Measurements from ENCODE around the gene CENPI.
"Not testable (repeated sequence)": the region's sequence is repeated elsewhere in the genome, so short reads cannot be mapped to it uniquely, and the experiment has no call there.

The CENPI gene

DNA sequence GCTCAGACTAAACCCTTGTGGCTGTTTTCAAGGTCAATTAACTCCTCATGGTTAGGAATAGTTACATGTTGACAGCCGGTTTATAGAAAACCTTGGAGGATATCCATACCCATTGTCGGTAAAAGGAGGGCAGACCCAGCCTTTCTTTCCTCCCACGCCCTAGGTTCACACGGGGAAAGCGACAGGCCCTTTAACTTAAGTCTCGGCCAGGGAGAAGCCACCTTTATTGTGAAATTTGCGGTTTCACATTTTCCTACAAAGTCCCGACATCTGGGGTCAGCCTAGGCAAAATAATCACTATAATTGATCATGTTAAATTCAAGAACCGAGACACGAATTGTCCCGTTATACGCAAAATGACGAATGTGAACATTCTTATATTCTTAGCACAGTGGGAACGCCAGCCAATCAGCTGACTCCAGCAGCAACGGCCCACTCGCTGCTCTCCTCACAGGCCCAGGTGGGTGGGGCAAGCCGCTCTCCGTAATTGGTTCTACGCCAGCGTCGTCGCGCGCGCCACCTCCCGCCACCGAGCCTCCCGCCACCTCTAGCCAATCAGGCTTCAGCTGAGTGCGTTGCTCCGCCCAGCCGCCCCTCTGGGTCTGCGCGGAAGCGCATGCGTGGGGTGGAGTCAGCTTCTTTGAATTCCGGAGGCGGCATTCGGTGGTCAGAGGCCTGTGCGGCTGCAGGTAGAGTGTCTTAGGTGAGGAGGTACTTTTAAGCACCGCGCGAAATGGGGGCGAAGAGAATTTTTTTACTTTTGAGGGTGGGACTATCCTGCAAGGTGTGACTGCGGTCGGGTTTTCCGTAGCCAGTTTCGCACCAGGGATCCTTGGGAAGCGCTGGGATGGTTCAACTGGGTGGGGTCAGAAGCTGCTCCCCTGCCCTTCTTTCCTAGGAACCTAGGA lies at the start of gene CENPI:
Gene CENPI, plus strand, starts transcription at position 659 of the 908 bp plus-strand sequence. CDS start 2,867 bp downstream, outside the sequence.
- DNase-seq (ENCODE audit: low read depth) = peak; percentile 78
- peak within 1 kb of the TSS; percentile 59 for H3K4me3 ChIP-seq (ENCODE audit: low read depth, low read length)

DNA sequence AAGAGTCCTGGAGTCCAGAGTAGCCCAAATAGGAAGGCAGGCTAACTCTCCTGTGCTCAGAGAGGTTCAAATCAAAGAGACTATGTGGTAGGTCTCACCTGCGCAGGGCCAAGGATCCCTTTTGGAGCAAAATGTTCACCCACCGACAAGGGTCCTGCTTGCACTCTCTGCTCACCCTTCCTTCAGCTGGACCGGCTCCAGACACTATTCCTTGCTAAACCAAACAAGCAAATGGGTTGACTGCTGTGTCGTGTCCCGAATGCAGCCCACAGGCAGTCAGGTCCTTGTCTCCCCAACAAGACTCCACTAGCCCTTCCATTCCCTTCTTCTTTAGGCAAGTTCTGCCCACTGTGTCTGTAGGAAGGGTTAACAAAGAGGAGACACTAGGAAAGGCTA lies 46.9 kb upstream of the CENPI start:
- DNase-seq (ENCODE audit: low read depth) = no peak
- H3K4me3 ChIP-seq (ENCODE audit: low read depth, low read length) = peak overlapping the region; percentile 60

- peak; percentile 19 for DNase-seq (ENCODE audit: low read depth)
- H3K4me3 ChIP-seq (ENCODE audit: low read depth, low read length) = peak within 1 kb of the TSS; percentile 60
These were observed 46.3 kb upstream of the CENPI start, which contains the start of gene TRMT2B for GRCh38 chrX:101051549-101052302. TRMT2B (minus strand) TSS chrX:101052111; CDS start chrX:101042289, 9,822 bp downstream.

GRCh38 chrX:101056551-101056950 lies 41.5 kb upstream of the CENPI start:
- H3K4me3 ChIP-seq (ENCODE audit: low read depth, low read length) = not testable (repeated sequence)

DNA sequence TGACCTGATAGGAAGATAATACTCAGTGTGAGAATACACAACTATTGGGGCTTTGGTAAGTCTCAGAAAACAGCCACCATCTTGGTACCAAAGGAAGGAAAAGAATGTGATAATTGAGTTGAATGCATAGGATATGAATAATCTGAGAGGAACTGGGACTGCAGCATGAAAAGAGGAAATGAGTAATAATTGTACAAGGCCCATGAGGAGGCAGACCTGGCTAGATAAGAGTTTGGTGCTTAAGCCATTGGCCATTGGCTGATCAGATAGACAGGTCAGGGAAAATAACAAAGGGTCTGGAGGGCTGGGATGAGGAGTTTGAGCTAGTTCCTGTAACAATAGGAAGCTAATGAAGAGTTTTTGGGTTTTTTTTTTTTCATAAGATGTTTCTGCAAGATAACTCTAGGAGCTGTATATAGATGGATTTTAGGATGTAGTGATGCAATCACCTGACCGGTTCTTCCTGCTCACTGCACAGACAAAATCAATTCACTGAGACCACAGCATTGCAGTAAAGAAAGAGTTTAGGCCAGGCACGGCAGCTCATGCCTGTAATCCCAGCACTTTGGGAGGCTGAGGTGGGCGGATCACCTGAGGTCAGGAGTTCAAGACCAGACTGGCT lies 40.8 kb upstream of the CENPI start:
- no peak for DNase-seq (ENCODE audit: low read depth)
- no peak overlapping the region for H3K4me3 ChIP-seq (ENCODE audit: low read depth, low read length)

More at GRCh38 chrX:101056551-101056950, 41.5 kb upstream of the CENPI start:
- not testable (repeated sequence) for DNase-seq (ENCODE audit: low read depth)

DNA sequence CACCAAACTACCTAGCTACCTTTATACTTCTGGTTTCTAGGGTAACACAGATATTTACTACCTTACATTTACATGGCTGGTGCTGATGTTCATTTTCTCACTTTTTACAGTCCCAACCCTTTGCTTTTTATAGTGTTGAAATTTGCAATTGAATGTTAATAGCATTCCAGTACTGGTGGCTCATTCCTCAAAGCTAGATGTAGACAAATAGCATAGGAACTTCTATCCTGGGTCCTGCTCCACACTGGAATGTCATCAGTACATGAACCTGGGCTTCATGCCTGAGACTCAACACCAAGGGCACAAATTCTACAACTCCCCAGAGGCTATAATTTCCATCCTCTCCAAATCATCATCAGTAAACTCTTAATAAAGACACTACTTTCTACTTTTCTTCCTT lies 35.8 kb upstream of the CENPI start:
- no peak for DNase-seq (ENCODE audit: low read depth)
- no peak overlapping the region for H3K4me3 ChIP-seq (ENCODE audit: low read depth, low read length)

DNA sequence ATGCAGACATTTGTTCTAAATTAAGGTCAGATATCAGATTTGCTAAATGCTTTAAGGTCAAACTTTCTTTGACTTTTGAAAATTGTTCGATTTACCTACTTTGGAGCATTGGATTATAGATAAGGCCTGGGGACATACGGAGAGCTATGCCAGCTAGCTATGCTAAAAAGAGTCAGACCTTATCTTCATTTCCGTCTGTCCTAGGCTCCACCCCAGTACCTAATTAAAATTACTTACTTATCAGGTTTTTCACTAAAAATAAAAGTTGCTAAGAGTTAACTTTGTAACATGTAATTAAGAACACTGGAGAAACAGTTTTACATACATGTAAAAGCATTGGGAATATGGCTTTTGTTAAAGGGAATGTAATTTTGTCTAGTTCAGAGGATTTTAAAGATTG lies 26.4 kb upstream of the CENPI start:
- no peak overlapping the region for H3K4me3 ChIP-seq (ENCODE audit: low read depth, low read length)

DNA sequence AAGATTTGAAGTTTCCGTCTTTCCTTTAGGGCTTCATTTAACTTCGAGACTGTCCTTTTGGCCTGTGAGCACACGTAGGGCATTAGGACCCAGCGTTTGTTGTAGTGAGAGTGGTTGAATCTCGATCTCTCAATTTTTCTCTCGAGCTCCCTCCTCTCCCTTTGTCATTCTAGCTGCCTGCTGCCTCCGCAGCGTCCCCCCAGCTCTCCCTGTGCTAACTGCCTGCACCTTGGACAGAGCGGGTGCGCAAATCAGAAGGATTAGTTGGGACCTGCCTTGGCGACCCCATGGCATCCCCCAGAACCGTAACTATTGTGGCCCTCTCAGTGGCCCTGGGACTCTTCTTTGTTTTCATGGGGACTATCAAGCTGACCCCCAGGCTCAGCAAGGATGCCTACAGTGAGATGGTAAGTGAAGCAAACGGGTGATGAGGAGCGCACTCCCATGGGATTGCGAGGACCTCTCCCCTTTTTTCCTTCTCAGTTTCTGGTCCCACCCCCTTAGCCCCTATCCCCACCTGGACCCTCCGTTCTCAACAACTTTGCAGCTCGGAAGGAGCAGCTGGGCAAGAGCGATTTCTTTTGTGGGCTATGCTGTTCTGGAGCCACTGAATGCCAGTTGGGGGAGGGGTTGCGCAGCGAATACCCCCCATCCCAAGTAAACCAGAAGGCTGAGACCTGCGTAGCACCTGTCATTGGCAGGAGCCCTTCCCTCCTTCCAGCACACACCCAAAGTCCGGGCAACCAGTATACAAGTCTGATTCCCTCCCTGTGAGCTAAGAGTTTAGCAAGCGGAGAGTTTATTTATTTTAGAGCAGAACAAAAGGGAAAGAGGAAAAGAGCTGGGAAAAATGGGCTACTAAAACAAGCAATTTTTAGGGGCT lies 19.0 kb upstream of the CENPI start, which contains the start of gene TMEM35A:
Gene TMEM35A, plus strand, starts transcription at position 164 of the 883 bp plus-strand sequence. Its CDS starts 124 bp downstream, at position 288.
- H3K4me3 ChIP-seq (ENCODE audit: low read depth, low read length) = peak within 1 kb of the TSS; percentile 52
- DNase-seq (ENCODE audit: low read depth) = no peak

More for the DNA sequence above, 26.4 kb upstream of the CENPI start:
- no peak for DNase-seq (ENCODE audit: low read depth)

DNA sequence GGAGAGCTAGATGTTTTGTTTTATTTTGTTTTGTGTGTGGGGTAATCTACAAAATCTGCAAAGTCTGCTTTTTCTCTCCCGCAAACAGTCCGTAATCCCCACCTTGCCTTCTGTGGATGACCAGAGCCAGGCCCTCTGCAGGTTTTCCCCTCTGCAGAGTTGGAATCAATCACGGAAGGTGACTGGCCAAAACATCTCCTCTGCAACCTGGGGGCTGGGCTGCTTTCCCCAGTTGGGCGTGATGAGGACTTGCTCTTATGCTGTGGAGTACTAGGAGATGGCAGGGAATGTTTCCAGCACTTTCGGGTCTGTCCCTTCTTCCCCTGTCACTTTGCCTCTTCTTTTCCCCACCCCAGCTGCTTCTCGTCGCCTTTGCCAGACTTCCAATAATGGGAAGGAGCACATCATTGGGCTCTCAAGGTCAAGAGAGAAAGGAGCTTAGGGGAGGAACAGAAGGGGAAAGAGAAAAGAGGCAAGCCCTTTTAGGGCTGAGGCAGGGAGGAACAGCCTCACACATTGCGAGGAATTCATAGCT lies 18.2 kb upstream of the CENPI start:
- peak overlapping the region; percentile 52 for H3K4me3 ChIP-seq (ENCODE audit: low read depth, low read length)
- no peak for DNase-seq (ENCODE audit: low read depth)

DNA sequence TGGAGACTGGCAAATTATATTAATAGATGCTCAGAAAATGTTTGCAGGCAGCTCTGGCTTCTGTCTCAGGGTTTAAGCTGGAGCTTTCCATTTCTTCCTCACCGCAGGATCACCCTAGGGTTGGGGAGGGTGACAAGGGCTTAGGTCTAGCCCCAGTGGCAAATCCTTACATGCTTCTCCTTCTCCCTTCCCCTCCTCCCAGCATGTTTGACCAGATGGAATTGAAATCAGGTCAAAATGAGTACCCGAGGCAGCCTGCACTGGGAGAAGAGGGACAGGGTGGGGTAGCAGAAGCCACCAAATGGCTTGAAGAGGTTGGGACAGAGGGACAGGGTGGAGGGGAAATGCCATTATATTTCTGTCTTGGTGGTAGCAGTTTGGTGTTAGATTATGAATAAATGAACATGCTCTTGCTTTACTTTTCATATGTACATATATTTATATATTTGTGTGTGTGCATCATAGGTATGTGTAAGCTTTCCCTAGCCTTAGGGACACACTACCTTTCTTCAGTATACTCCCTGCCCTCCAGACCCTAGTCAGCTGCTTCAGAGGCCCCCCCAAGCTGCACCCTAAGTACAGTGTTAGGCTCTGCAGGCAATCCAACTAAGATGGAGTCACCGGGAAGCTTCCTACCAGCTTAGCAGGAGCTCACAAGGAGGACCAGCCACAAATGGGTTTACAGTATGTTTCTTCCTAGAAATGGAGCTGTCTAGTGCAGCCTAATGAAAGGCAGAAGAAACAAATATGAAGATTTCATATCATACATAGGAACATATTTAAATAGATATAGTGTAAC lies 17.5 kb upstream of the CENPI start:
- no peak for DNase-seq (ENCODE audit: low read depth)
- H3K4me3 ChIP-seq (ENCODE audit: low read depth, low read length) = peak overlapping the region; percentile 52

- no peak for DNase-seq (ENCODE audit: low read depth)
- no peak overlapping the region for H3K4me3 ChIP-seq (ENCODE audit: low read depth, low read length)
These were observed 16.8 kb upstream of the CENPI start for GRCh38 chrX:101081231-101081630.

- H3K4me3 ChIP-seq (ENCODE audit: low read depth, low read length) = no peak overlapping the region
- no peak for DNase-seq (ENCODE audit: low read depth)
These were observed 6.2 kb upstream of the CENPI start for GRCh38 chrX:101091817-101092216.

DNA sequence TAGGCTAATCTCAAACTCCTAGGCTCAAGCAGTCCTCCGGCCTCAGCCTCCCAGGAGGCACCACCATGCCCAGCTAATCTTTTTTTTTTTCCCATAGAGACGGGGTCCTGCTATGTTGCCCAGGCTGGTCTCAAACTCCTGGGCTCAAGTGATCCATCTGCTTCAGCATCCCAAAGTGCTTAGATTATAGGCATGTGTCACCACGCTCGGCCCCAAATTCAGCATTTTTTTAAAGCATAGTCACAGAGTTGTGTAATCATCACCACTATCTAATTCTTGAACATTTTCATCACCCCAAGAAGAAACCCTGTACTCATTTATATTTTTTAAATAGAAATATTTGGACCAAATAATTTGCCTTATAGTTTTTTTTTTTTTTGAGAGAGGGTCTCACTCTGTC lies 10.3 kb downstream of the CENPI start:
- H3K4me3 ChIP-seq (ENCODE audit: low read depth, low read length) = no peak overlapping the region
- DNase-seq (ENCODE audit: low read depth) = peak; percentile 9

DNA sequence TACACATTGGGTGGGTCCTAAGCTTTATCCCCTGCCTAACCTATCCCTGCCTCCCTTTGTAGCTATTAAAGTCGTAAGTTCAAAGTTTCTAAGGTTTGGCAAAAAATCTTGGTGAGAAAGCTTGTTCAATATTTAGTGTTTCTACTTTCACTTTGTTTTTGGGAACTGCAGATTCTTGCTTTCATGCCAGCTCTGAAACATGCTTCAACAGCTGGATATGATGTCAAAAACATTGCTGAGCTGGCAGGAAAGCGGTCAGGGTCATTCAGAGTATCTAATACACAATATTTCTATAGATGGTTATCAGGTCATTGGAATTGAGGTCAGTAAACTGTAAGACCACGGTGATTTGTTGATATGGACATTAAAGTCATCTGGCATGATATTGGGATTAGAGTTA lies 19.7 kb downstream of the CENPI start:
- DNase-seq (ENCODE audit: low read depth) = peak; percentile 10
- no peak overlapping the region for H3K4me3 ChIP-seq (ENCODE audit: low read depth, low read length)

DNA sequence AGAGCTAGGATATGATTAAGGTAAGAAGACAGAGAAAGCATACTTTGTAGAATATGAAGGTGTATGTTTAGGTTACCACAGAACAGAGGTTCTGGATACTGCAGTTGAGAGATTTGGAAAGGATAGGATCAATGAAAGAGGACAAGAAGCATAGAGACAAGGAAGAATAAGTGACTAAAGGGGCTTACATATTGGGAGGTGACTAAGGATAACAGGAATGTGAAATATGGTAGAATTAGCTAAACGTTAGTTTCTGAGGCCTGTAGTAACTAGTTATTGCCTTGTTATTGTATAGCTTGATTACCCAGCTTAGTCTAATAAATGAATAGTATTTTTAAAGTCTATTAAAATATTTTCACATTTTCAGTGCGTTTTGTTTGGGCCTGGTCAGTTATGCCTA lies 38.2 kb downstream of the CENPI start:
- no peak overlapping the region for H3K4me3 ChIP-seq (ENCODE audit: low read depth, low read length)

More for the DNA sequence above, 38.2 kb downstream of the CENPI start:
- no peak for DNase-seq (ENCODE audit: low read depth)

Measured in skeletal muscle cell (primary cell).